ENCODE measurements around the gene MED12L. TPM values are rescaled to one million over a fixed set of nuclear protein-coding genes. Genes with fewer than 3 reads are reported as not detected.

Gene MED12L
- polyA plus RNA-seq, 1 experiment = 0.06 TPM

DNA sequence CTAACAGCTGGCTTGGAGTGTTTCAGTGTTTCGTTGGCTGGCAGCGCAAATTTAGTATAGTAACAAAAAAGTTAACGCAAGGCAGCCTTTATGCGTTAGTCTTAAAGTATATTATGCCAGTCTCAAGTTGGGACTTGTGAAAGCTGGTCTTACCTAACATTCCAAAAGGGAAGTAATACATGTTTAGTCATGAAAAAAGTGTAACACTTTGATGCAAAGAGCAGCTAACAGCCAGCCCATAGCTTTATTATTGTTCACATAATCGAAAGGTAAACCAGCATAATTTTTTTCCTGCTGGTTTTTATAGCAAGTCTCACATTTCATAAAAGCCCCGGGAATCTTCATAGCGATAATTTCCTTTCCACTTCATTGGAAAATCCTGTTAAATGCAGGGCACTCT is 233.5 kb downstream of the MED12L start:
- no peaks in the 10 kb centered on the region for H3K36me3 ChIP-seq (ENCODE audit: control insufficient read depth, insufficient read depth, low read length)
- H3K27me3 ChIP-seq (ENCODE audit: control insufficient read depth, insufficient read depth, low read length) = no peaks in the 10 kb centered on the region; the same call in 1 of the 2 replicates
- no peak overlapping the region for H3K4me3 ChIP-seq (ENCODE audit: low read depth, low read length)
- no peak for TF ChIP-seq CTCF (IDR thresholded peaks at IDR 0.05; ENCODE audit: insufficient read depth, low read depth, low read length)
- CTCF ChIA-PET = interaction anchor here (1.0 to 2.2 kb wide), 4 partner anchors 9 to 32 kb away, joined by 3 to 5 read pairs (median 4); no protein-coding TSS in a partner anchor
- POLR2A ChIA-PET = no interaction called here
- DNase-seq (ENCODE audit: low read depth) = no peak

- ChIA-PET CTCF (interaction anchor here (1.1 to 1.7 kb wide), 4 partner anchors 8 to 27 kb away, joined by 3 to 5 read pairs (median 3); no protein-coding TSS in a partner anchor), POLR2A (no interaction called here)
- Histone ChIP-seq H3K27me3 (ENCODE audit: control insufficient read depth, insufficient read depth, low read length) (no peaks in the 10 kb centered on the region; the same call in 1 of the 2 replicates), H3K4me3 (ENCODE audit: low read depth, low read length) (no peak overlapping the region), H3K36me3 (ENCODE audit: control insufficient read depth, insufficient read depth, low read length) (no peaks in the 10 kb centered on the region)
- DNase-seq (ENCODE audit: low read depth) = no peak
- TF ChIP-seq CTCF (IDR thresholded peaks at IDR 0.05; ENCODE audit: insufficient read depth, low read depth, low read length) = no peak
Observed at GRCh38 chr3:151319628-151320027, 234.2 kb downstream of the MED12L start.

GRCh38 chr3:151320131-151320530 is 234.7 kb downstream of the MED12L start:
- Histone ChIP-seq H3K4me3 (ENCODE audit: low read depth, low read length) (no peak overlapping the region), H3K27me3 (ENCODE audit: control insufficient read depth, insufficient read depth, low read length) (no peaks in the 10 kb centered on the region; the same call in 1 of the 2 replicates), H3K36me3 (ENCODE audit: control insufficient read depth, insufficient read depth, low read length) (no peaks in the 10 kb centered on the region)
- no peak for DNase-seq (ENCODE audit: low read depth)
- TF ChIP-seq CTCF (IDR thresholded peaks at IDR 0.05; ENCODE audit: insufficient read depth, low read depth, low read length) = no peak
- POLR2A ChIA-PET = no interaction called here
- CTCF ChIA-PET = interaction anchor here (1.1 to 1.7 kb wide), 2 partner anchors 22 to 27 kb away, joined by 3 read pairs; no protein-coding TSS in a partner anchor

DNA sequence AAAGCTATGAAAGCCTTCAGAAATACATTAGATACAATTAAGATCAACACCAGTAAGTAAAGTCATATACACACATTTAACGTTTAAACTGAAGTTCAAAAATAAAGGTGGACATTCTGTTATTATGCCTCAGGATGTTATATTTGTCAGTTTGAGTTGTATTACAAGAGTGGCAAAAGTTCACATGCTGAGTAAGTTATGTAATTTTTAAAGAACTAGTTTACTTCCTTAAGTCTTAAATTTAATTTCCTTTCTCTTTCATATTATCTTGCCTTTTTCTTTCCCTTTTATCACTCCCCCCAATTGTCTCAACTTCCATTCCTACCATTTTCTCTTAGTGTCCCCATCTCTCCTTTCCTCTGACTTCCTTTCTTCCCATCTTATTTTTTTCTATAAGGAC is 236.1 kb downstream of the MED12L start:
- ChIA-PET CTCF (interaction anchor here (1.3 to 1.7 kb wide), 2 partner anchors 21 to 29 kb away, joined by 3 read pairs; no protein-coding TSS in a partner anchor), POLR2A (no interaction called here)
- TF ChIP-seq CTCF (IDR thresholded peaks at IDR 0.05; ENCODE audit: insufficient read depth, low read depth, low read length) = no peak
- no peaks in the 10 kb centered on the region for H3K36me3 ChIP-seq (ENCODE audit: control insufficient read depth, insufficient read depth, low read length)
- H3K27me3 ChIP-seq (ENCODE audit: control insufficient read depth, insufficient read depth, low read length) = no peaks in the 10 kb centered on the region; the same call in 1 of the 2 replicates
- no peak overlapping the region for H3K4me3 ChIP-seq (ENCODE audit: low read depth, low read length)
- no peak for DNase-seq (ENCODE audit: low read depth)

- Histone ChIP-seq H3K36me3 (ENCODE audit: control insufficient read depth, insufficient read depth, low read length) (no peaks in the 10 kb centered on the region), H3K27me3 (ENCODE audit: control insufficient read depth, insufficient read depth, low read length) (no peaks in the 10 kb centered on the region; the same call in 1 of the 2 replicates), H3K4me3 (ENCODE audit: low read depth, low read length) (no peak overlapping the region)
- no peak for DNase-seq (ENCODE audit: low read depth)
- ChIA-PET CTCF (no interaction called here), POLR2A (no interaction called here)
- no peak for TF ChIP-seq CTCF (IDR thresholded peaks at IDR 0.05; ENCODE audit: insufficient read depth, low read depth, low read length)
Observed at GRCh38 chr3:151322511-151322910, 237.0 kb downstream of the MED12L start.
